GM18861 (cell line): ENCODE results near the gene GPC6.

ENCODE experiments used
- ATAC-seq: cut with Tn5 transposase; IDR thresholded peaks from one replicate; pipeline ENCODE4 v1.9.1; 2021; ENCODE audit not compliant: unreplicated experiment

The GPC6 gene

GRCh38 chr13:93558637-93559036 lies 332.0 kb downstream of the GPC6 start:
- ATAC-seq: no peak

DNA sequence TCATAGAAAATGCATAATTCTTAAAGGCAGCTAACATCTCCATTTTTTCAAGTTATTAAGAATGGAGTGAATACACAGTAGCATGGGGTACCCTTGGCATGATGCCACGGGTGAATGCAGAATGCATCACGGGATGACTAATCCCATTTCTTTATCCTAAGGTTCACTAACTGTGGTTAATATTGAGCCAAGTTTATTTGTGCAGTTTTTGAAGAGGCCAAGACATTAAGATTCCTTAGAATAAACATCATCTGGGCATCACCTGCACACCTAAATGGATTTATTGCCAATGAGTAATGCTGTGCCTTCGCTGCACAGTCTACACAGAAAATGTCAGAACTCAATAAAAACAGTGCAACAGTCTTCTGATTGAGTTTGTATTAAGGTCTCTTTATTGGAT lies 333.1 kb downstream of the GPC6 start:
- ATAC-seq: no peak

- ATAC-seq: no peak
Measured at GRCh38 chr13:93561576-93562225, 335.1 kb downstream of the GPC6 start.

DNA sequence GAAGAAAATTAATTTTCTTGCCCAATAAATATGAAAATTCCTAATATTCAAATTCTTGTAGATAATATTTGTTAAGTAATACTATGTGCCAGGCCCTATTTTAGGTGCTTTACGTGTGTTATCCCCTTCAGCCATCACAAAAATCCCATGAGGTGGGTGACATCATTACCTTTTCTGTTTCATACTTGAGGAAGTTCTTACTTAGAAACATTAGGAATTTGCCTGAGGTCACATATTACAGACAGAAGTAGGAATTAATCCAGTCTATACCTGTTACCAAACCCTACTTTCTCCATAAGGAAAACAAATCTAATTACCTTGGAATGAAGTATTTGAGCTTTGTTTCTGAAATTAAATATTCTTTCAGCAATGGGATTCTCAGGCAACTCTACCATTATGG lies 336.1 kb downstream of the GPC6 start:
- no peak for ATAC-seq

GRCh38 chr13:93577105-93577504 lies 350.5 kb downstream of the GPC6 start:
- ATAC-seq: no peak

DNA sequence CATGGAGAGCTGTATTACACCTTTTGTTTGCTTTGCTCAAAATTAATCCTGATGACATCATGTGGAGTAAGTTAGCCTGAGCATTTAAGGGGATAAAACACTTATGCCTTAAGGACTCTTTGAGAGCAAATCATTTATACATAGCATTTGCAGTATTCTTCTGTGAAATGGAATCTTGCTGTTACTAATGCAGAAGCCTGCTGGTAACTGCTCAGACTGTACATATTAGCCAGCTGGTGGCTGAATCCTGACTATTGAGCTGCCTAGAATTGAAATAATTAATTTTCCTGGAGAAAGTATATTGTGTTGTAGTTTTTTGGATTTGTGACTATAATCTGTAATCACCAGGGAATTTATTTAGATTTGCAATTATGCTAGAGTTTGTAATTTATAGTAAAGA lies 363.2 kb downstream of the GPC6 start:
- ATAC-seq: no peak

DNA sequence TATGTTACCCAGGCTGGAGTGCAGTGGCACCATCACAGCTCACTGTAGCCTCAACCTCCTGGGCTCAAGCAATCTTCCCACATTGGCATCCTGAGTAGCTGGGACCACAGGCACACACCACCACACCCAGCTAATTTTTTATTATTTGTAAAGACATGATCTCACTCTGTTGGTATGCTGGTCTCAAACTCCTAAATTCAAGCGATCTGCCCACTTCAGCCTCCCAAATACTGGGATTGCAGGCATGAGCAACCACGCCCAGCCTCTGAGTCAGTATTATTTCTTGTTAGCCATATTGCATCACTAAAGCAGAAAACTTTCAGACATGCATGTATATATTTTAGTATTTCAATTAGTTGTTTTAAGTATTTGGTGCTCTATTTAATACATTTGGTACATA lies 376.4 kb downstream of the GPC6 start:
- no peak for ATAC-seq

DNA sequence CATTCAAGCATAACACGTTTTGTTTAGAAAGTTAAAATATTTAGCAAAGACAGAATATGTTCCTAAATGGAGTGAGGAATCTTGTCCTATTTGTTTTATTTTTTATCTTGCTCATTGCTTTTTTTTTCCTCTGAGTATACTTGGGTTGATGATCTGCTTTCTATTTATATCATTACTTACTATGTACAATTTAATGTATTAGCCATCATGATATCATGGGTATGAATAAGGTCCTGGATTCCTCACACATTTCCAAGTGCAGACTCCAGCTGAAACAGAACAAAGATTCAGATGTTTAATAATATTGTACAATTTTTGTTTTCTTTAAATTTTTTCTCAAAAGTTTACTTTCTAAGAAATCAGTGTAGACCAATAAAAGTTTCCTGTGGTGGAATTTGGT lies 388.2 kb downstream of the GPC6 start:
- no peak for ATAC-seq

DNA sequence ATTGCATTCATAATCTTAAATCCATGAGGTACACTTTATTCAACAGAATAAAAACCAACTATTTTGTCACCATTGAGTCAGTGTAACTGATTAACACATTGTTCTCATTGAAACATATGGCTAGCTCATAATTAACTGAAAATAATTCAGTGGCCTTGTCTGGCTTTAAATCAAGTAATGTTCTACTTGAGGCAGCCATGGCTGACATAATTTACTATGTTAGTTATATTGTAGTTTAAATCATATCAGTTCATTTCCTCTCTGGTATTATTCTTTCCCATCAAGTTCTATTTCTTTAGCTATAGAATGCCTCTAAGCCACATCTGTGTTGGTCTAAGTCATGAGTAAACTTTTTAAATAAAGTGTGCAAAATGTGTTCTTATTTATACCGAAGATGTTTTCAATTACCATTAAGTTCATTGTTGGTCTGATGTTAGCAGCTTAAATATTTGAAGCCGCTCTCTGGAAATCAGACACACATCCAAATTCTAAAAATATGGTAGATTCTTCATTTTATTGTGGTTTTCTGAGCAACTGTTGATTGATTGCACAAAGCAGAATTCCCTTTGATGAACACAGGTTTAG lies 393.7 kb downstream of the GPC6 start:
- no peak for ATAC-seq

- no peak for ATAC-seq
Measured at GRCh38 chr13:93621051-93621450, 394.4 kb downstream of the GPC6 start.

GRCh38 chr13:93621966-93622365 lies 395.4 kb downstream of the GPC6 start:
- no peak for ATAC-seq

- no peak for ATAC-seq
Measured at GRCh38 chr13:93624311-93624777, 397.7 kb downstream of the GPC6 start.

GRCh38 chr13:93625536-93625935 lies 398.9 kb downstream of the GPC6 start:
- ATAC-seq: no peak

DNA sequence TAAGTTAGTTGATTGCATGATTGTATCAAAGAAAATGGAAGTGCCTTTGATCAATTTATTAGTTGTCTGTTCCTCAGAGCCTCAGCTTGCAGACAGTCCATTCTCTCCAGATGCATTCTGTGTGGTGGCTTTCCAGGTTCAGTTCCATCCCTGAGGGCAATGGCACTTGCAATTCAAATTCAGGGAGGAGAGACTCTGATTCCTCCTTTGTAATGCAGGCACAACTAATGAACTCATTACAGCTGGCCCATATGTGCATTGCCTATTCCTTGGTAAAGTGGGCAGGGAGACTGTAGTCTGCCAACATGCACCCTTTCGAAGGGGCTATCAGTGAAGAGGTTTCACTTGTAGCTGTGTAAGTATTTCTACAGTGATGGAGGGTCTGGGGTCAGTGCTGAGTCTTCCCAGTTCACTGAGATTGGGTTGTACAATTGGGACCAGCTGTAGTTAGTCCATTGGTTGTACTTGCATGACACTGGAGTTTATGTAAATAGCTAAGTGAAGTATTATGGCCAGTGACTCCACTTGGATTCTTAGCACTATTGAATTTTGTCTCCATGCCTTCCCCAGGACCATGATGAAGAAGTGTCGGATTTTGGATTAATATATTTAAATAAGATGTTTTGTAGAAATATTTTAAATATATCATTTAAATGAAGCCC lies 401.7 kb downstream of the GPC6 start:
- ATAC-seq: no peak

GRCh38 chr13:93635616-93636032 lies 409.0 kb downstream of the GPC6 start:
- no peak for ATAC-seq

GRCh38 chr13:93637852-93638251 lies 411.2 kb downstream of the GPC6 start:
- ATAC-seq: no peak

DNA sequence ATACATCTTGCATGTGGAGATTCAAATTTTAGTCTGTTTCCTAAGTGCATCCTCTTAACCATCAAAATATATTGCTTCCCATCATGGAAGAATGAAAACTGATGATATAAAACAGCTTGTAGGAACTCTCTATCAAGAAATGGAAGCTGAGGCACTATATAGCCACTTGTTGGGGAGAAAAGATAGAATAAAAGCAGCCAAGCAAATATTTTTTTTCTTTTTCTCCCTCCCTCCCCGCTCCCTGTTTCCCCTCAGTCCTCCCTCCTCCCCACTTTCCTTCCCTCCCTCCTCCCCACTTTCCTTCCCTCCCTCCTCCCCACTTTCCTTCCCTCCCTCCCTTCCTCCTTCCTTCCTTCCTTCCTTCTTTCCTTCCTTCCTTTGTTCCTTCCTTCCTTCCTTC lies 413.8 kb downstream of the GPC6 start:
- no peak for ATAC-seq

DNA sequence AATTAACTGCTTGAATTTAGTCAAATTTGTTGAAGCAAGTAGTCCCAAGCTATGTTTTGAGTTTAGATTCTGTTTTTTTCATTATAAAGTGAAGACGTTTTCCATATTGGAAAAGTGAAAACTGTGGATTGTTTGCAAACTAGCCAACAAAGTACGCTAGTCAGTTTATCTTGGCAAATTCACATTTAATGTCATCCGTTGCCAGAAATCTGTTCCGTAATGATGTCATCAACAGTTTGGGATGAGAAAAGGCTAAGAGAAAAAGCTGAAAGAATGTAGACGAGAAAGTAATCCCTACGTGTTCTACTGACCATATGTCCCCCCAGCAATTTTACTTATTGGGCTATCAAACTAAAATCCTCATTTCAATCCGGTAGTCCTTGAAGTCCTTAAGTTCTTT lies 419.6 kb downstream of the GPC6 start:
- ATAC-seq: no peak

DNA sequence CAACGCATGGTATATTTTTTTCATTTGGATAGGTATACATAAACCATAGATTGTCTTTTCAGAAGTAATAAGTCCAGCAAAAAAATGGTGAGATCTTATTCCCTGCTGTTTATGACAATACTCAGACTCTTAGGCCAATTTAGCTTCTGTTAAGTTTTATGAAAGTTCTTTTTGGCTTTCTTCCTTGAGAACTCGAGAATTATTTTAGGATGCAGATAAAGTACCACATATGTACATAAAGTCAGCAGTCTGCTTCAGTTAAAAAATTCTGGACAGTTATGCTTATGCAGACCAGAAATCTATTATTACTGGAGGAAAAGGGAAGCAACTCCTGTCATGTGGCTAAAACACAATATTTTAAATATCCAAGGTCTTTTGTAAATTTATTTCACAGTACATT lies 422.9 kb downstream of the GPC6 start:
- ATAC-seq: no peak

- ATAC-seq: no peak
Measured at GRCh38 chr13:93653776-93654175, 427.2 kb downstream of the GPC6 start.

- no peak for ATAC-seq
Measured at GRCh38 chr13:93655154-93655553, 428.5 kb downstream of the GPC6 start.

DNA sequence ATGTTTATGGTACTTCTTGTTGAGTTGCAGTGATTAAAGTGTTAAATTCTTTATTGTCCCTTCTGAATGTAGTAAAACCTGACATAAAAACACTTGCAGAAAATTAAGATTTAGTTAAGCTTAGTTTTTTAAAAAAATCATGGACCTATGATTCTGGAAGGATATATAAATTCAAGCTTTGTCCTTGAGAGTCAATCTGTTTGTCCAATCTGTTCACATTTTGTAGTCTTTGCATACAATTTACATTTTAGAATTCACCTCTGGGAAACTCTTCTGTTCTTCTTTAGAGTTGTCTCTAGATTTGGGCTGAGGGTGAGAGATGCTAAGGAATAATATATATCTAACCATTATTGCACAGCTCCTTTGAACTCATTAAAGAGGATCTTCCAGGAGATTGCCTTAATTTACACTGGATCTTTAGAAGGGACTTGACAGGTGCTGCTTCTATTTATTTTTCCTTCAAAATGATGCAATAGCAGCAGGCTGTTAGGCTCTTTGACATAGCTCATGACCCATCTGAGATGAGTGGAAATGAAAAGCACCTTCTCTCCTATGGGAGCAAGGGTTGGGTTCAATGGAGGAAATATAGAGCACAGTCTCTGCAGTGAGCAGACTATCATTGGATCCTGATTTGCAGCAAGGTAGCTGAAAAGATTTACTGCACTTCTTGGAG lies 433.9 kb downstream of the GPC6 start:
- no peak for ATAC-seq
